Measurements from ENCODE around the gene RBM26. TPM values are rescaled to one million over a fixed set of nuclear protein-coding genes. Genes with fewer than 3 reads are reported as not detected.

RBM26 gene
- total RNA-seq, 1 experiment from 2014 or later: 70.5 TPM

DNA sequence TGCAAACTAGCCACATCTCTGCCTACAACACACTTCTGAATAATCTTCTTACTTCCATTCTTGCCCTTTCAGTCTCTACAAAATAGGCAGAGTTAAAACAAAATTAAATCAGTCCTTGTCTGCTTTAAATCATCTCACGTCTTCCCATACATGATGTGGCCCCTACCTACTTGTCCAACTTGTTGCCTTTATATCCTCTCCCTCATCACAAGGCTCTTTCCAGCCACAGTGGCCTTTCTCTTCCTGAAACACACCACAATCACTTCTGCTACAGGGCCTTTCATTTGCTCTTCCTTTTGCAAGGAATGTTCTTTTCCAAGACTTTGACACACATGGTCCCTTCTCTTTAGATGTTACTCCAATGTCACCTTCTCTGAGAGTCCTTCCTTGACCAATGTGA is 1.7 kb downstream of the RBM26 start:
- Histone ChIP-seq H2BK5ac (ENCODE audit: insufficient read length, low read length) (no peak overlapping the region), H4K5ac (ENCODE audit: insufficient read length, low read depth, low read length) (no peak overlapping the region), H2BK12ac (ENCODE audit: insufficient read length, low read depth, low read length) (no peak overlapping the region), H3K9ac (ENCODE audit: extremely low read depth, insufficient read length, low read length) (peak overlapping the region; percentile 79), H3K4me1 (ENCODE audit: insufficient read depth, low read length) (no peaks in the 10 kb centered on the region; the same call in 1 of the 2 replicates), H3K23ac (ENCODE audit: insufficient read length, low read depth, low read length) (no peak overlapping the region), H3K9me3 (ENCODE audit: control insufficient read depth, low read depth, low read length) (no peaks in the 10 kb centered on the region), H2BK20ac (ENCODE audit: low read depth, low read length, poor library complexity, severe bottlenecking) (no peak overlapping the region), H3K4me2 (ENCODE audit: insufficient read depth, insufficient read length, low read length) (peak overlapping the region; percentile 98), H3T11ph (ENCODE audit: low read length) (no peak overlapping the region), H3K18ac (ENCODE audit: insufficient read length, low read depth, low read length) (no peak overlapping the region), H3K79me2 (ENCODE audit: insufficient read depth, low read length) (peaks cover 44% of the 10 kb centered on the region; the same call in 1 of the 2 replicates), H2AK5ac (ENCODE audit: insufficient read length, low read length) (no peak overlapping the region), H4K20me1 (ENCODE audit: control insufficient read depth, insufficient read depth, insufficient read length) (no peaks in the 10 kb centered on the region), H3K79me1 (ENCODE audit: insufficient read depth, low read depth, low read length, poor library complexity, severe bottlenecking) (no peaks in the 10 kb centered on the region), H2BK120ac (ENCODE audit: low read depth, low read length, poor library complexity, severe bottlenecking) (no peak overlapping the region), H3K14ac (ENCODE audit: insufficient read depth, low read length) (no peak overlapping the region), H3K27ac (ENCODE audit: insufficient read length, low read depth, low read length) (no peak overlapping the region), H2BK15ac (ENCODE audit: low read depth, low read length) (no peak overlapping the region), H4K91ac (ENCODE audit: insufficient read length, low read depth, low read length) (no peak overlapping the region), H3K4ac (ENCODE audit: low read depth, low read length) (no peak overlapping the region), H4K8ac (replicated peaks; ENCODE audit: insufficient read length, low read depth, low read length) (no peak overlapping the region), H3K23me2 (ENCODE audit: insufficient read length, low read depth, low read length, poor library complexity, severe bottlenecking) (peaks cover 10% of the 10 kb centered on the region), H3K27me3 (ENCODE audit: insufficient read depth, low read length) (no peaks in the 10 kb centered on the region), H3K56ac (ENCODE audit: insufficient read length, low read depth, low read length) (no peak overlapping the region), H2AFZ (ENCODE audit: low read length) (no peak overlapping the region)
- Mint-ChIP-seq H3K9me3 (no peaks in the 10 kb centered on the region), H3K27ac (no peak overlapping the region), H3K4me1 (peaks cover 34 to 39% of the 10 kb centered on the region in 2 experiments), H3K27me3 (ENCODE audit: low read depth) (no peaks in the 10 kb centered on the region), H3K4me3 (no peak overlapping the region), H3K36me3 (ENCODE audit: insufficient read depth in 1 of 3, low read depth in 3 of 3) (peaks cover 14% of the 10 kb centered on the region in 3 experiments; a peak in 6 of 7 replicates)
- no CpG with 5 or more reads among the region's 1 CpG for WGBS (ENCODE audit: extremely low coverage, insufficient read length, low lambda C conversion rate)
- no peak for DNase-seq
- TF ChIP-seq, protein P1, sequence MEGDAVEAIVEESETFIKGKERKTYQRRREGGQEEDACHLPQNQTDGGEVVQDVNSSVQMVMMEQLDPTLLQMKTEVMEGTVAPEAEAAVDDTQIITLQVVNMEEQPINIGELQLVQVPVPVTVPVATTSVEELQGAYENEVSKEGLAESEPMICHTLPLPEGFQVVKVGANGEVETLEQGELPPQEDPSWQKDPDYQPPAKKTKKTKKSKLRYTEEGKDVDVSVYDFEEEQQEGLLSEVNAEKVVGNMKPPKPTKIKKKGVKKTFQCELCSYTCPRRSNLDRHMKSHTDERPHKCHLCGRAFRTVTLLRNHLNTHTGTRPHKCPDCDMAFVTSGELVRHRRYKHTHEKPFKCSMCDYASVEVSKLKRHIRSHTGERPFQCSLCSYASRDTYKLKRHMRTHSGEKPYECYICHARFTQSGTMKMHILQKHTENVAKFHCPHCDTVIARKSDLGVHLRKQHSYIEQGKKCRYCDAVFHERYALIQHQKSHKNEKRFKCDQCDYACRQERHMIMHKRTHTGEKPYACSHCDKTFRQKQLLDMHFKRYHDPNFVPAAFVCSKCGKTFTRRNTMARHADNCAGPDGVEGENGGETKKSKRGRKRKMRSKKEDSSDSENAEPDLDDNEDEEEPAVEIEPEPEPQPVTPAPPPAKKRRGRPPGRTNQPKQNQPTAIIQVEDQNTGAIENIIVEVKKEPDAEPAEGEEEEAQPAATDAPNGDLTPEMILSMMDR (conservative IDR thresholded peaks at IDR 0.05): no peak
